NCI-H345 treated with DMSO at 0.1 percent for 48 hours (cell line): ENCODE data around the gene RAB31.

Experiments used
- DNase-seq: peaks from one replicate; lab custom pipeline; 2025; ENCODE audit not compliant: unreplicated experiment; lab: John Stamatoyannopoulos, UW

RAB31 gene

DNA sequence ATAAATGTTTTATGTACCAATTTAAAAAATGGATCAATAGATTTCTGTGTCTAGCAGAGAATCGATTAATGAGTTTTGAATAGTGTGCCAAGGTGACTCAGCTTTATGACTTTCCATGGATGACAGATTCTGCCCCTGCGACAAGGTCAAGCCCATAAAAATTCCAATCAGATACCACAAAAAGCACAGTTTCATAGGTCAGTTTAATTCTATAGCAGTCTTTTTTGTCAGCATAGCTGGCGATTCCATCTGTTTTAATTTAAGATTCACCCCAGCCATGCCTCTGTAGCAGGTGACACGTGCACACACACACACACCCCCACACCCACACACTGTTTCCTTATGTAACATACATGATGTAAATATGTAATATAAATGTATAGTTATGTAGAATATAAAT, 28.9 kb downstream of the RAB31 start:
- DNase-seq: no peak

DNA sequence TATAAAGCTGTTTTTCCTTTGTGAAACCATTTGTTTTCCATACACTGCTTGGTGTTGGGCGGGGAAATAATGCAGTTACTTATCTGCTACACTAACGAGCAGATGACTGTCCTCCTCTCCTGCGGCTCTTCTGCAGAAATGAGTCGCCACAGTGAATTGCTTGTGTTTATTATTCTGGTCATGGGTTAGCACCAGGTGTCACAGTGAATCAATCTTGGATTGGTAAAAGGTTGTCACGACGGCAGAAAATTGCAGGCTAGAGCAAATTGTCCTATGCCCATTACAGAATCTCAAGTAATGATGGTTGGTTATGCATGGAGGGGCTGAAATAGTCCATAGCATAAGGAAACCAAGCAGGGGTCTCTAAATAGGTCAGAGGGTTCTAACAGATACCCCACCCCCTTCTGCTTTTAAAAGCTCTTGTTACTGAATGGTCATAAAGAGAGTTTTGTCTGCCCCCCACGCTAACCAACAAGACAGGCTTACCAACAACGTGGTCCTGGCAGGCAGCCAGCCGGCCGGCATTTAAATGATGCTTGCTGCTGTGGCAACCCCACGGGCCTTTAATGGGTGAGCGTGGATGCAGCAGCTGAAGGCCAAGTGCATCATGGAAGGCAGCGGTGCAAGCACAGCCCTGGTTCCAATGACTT, 29.5 kb downstream of the RAB31 start:
- DNase-seq: peak; percentile 93

- no peak for DNase-seq
Observed at GRCh38 chr18:9738266-9738969, 30.3 kb downstream of the RAB31 start.

- no peak for DNase-seq
Observed at GRCh38 chr18:9739516-9739915, 31.4 kb downstream of the RAB31 start.

DNA sequence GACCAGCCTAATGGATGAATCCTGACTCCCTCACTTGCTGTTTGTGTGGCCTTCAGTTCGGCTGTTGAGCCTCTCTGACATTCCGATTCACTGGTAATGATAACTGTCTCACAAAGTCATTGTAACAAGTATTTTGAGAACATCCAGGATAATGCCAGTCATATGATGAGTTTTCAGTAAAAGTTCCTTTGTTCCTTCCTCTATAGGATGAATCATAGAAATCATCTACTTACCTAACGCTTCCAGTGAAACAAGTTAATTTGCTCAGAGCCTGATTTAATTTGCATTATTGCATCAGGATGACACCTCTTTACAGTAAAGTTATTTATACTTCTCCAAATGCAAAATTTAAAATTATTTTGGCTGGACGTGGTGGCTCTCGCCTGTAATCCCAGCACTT, 32.0 kb downstream of the RAB31 start:
- no peak for DNase-seq

DNA sequence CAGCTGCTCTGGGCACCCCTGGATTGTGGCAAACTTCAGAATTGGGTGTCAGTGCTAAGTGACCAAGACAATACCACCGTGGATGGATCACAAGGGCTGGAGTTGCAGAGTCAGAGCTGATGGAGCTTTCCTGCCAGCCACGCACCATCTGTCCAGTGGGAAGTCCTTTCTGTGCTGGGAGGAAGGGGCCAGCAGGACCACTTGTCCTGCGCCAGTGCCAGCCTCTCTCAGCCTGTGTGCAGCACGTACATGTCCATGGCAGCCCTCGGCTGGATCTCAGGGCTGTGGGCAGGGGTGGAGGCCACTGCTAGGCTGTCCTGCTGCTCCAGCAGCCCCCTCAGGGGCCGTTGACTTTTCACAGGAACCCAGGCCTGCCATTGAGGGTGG, 33.3 kb downstream of the RAB31 start:
- DNase-seq: no peak

- DNase-seq: no peak
Observed at GRCh38 chr18:9741793-9742523, 33.9 kb downstream of the RAB31 start.

DNA sequence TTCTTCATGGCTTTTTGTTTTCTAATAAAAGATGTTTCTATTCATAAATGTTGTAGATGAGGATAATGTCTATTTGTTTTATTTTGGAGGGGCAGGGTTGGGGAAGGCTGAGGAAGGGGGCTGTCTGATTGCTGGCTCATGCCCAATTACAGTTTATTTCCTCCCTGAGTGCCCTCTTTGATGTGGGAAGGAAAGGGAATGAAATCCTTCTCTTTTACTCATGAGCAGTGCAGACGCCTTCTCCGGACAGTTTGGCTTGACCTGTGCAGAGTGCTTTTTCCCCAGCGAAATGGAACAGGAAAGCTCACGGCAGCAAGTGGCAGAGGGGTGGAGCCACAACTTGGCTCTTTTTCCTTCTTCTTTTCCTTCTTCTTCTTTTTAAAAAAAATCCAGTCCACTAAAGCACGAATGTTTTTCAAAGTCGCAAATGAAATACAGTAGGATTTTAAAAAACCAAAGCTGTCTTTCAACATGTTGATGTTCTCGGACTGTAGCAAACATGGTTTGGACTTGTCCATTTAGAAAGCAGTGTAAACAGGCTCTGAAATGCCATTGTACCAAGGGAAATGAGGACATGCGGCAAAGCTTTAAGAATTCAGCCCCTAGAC, 34.5 kb downstream of the RAB31 start:
- no peak for DNase-seq

DNA sequence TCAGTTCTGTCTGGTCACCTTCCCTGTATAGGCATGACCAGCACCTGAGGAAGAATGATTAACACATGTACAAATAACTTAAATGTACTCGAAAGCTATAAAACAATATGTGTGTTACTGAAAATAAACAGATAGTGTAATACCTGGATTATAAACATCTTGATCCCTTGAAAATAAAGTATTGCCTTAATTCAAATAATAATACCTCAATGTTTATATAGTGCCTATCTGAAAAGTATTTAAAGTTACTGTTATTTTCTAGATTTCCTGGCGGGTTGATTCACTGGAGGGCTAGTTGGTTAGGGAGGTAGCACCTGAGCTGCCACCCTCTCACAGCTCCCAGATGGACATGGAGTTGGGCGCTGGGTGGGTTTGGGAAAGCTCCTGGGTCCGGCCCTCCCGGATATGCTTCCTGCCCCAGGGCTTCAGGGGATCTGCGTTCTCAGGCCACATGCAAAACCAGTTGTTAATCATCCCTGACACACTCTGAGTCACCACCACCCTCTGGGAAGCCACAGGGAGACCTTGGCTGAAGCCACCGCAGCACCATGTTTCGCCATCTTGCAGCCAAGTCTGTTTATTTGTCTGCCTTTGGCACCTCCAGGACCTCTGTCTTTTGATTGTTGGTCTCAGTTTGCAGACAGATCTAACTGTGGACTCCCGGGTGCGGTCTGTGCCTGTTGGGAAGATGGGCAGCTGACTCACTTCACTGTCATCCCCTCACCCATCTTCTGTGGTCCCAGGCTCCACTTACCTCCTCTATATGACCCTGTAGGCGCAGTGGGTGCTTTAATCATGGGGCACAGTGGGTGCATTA, 35.3 kb downstream of the RAB31 start:
- DNase-seq: no peak

- no peak for DNase-seq
Observed at GRCh38 chr18:9746958-9747357, 38.9 kb downstream of the RAB31 start.

DNA sequence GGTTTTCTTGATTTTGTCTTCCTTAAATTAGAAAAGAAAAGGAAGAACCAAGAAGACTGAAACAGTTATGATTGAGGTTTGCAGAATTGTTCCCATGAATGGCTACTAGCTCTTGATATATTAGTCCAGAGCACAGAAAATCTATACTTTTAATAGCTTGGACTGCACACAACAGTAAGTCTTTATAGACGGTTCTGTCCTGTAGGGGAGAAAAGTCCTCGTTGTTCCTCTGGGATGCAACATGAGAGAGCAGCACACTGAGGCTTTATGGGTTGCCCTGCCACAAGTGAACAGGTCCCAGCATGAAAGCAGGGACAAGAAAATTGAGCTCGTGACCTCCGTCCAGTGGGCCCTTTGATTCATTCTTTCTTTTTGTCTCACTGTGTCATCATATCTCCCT, 41.5 kb downstream of the RAB31 start:
- no peak for DNase-seq

DNA sequence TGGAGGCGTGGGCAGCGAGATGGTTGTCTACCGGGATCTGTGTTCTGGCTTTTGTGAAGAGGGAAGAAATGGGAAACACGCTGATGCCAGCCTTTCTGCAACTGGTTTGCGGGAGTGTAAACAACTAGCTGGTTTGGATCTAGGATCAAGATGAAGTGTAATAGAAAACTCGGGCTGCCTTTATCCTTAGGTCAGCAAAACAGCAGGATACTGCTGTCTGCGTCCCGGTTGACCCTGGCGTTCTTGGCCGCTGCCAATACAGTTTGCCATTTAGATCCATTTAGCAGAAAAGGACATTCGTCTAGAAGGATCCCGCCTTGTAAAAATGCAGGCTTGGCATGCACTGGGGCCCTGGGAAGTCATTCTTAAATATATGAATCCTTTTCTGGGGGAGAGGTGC, 42.0 kb downstream of the RAB31 start:
- no peak for DNase-seq

DNA sequence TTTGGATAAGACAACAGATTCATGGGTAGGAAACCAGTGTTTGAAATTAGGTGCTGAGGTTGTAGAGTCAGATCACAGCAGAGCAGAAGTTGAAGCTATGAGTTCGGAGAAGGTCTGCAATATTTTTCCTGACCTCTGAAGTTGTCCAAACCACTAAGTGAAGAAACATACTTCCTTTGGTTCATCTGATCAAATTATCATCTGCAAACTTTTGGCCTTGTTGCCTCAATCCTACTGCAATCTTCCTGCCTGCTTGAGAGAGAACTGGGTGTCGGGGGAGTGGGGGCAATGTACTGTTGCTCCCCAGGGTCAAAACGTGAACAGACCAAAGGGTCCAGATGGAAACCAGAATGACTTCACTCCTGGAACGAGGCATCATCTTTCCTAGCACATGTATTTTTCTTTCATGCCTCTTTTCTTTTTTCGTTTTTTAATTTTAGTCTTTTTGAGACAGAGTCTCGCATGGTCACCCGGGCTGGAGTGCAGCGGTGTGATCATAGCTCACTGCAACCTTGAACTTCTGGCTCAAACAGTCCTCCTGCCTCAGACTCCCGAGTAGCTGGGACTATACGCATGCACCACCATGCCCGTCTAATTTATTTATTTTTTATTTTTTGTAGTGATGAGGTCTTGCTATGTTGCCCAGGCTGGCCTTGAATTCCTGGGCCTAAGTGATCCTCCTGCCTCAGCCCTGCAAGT, 42.7 kb downstream of the RAB31 start:
- DNase-seq: no peak

- DNase-seq: no peak
Observed at GRCh38 chr18:9751371-9752031, 43.4 kb downstream of the RAB31 start.

GRCh38 chr18:9753846-9754245, 45.7 kb downstream of the RAB31 start:
- DNase-seq: no peak

GRCh38 chr18:9755110-9755509, 47.0 kb downstream of the RAB31 start:
- no peak for DNase-seq

GRCh38 chr18:9755615-9756014, 47.5 kb downstream of the RAB31 start:
- DNase-seq: no peak

DNA sequence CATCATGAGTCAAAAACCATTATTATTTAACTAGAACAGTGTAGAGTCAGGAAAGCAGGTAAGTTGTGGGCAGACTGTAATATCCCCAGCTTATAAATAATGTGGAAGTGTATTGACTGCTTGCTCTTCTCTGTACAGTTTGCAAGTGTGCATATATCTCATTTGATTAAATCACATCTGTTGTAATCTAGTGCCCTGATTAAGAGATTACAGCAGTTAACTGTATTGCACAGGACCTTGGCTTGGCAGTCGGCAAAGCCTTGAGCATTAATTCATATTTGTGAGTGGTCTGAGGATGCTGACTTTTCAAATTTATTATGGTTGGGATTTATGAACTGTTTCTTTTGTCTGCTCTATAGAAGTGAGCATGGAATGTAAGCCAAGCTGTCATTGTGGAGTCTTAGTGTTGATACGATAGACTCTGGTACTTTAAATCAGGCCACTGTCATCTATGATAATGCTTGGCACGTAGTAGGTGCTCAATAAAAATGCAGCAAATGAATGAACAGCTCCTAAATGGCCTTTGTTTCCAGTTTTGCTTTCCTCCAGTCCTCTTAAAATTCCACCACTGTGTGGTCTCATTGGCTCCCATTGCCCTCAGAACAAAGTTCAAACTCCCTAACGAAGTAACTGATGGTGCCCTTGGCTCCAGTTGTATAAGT, 48.3 kb downstream of the RAB31 start:
- DNase-seq: no peak

DNA sequence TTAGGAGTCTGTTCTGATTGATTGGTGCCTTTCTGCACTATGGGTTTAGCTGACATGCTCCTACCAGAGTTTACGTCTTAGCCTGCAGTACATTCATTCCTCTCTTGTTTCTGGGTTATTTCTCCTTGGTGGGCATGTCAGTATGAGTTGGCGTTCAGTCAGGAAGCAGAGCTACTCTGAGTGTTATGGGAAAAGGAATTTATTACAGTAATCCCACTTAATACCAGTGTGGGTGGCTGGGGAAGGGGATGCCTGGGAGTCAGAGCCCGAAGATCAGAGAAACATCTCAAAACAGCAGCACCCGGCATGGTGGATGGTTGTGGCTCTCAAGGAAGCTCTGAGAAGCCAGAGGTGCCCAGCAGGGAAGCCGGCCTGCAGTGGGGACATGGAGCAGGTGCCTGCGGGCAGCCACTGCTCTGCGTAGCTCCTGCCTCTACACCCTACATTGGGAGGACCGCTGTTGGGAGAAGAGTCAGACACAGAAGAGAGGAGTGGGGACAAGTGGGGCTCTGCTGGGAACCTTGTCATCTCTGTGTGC, 48.9 kb downstream of the RAB31 start:
- DNase-seq: no peak
